Measurements from ENCODE around the gene ADAMTSL2.

DNA sequence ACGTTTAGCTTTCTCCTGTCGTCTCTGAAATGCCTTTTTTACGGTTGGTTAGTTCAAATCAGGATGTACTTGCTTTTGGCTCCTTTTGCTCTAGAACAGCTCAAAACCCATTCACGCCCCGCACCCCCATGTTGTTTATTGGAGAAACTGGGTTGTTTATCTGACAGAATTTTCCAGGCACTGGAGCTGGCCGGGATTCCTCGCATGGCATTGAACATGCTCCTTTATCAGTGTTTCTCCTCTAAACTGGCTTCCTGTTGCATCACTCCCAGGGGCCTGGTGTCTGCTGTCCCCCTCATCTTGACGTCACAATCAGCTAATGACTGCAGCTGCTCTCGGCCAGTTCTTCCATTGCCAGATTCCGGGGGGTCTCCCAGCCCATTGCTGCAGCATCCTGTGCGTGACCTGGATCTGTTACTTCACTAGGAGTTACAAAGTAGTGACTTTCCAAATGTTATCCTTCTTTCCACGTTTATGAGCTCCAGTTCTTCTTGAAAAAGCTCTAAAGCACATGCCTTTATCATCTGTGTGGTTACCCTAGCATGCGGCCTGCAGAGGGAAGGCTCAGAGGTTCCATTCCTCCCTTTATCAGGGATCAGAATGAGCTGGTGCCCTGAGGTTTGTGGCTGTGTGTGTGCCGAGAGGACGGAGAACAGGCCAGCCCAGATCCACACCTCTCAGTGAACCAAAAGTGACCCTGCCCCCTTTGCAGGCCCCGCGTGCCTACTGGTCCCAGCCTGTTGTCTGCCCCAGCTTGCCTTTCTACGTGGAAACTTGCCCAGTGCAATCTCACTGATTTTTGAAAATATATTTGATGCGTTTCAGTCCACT is 47.2 kb downstream of the ADAMTSL2 start:
- TF ChIP-seq CEBPB (IDR thresholded peaks at IDR 0.05) (no peak), EP300 (IDR thresholded peaks at IDR 0.05; ENCODE audit: borderline replicate concordance) (no peak), TAF1 (IDR thresholded peaks at IDR 0.05; ENCODE audit: low read depth) (no peak), EGR1 (IDR thresholded peaks at IDR 0.05) (no peak), TCF12 (IDR thresholded peaks at IDR 0.05; ENCODE audit: low read depth) (no peak), YY1 (IDR thresholded peaks at IDR 0.05; ENCODE audit: low read depth) (no peak), ZBTB7A (IDR thresholded peaks at IDR 0.05; ENCODE audit: low read depth) (no peak), RAD21 (IDR thresholded peaks at IDR 0.05; ENCODE audit: low read depth) (no peak)
- TF ChIP-seq, protein P1, sequence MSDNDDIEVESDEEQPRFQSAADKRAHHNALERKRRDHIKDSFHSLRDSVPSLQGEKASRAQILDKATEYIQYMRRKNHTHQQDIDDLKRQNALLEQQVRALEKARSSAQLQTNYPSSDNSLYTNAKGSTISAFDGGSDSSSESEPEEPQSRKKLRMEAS (IDR thresholded peaks at IDR 0.05): no peak
- TF ChIP-seq, protein P2, sequence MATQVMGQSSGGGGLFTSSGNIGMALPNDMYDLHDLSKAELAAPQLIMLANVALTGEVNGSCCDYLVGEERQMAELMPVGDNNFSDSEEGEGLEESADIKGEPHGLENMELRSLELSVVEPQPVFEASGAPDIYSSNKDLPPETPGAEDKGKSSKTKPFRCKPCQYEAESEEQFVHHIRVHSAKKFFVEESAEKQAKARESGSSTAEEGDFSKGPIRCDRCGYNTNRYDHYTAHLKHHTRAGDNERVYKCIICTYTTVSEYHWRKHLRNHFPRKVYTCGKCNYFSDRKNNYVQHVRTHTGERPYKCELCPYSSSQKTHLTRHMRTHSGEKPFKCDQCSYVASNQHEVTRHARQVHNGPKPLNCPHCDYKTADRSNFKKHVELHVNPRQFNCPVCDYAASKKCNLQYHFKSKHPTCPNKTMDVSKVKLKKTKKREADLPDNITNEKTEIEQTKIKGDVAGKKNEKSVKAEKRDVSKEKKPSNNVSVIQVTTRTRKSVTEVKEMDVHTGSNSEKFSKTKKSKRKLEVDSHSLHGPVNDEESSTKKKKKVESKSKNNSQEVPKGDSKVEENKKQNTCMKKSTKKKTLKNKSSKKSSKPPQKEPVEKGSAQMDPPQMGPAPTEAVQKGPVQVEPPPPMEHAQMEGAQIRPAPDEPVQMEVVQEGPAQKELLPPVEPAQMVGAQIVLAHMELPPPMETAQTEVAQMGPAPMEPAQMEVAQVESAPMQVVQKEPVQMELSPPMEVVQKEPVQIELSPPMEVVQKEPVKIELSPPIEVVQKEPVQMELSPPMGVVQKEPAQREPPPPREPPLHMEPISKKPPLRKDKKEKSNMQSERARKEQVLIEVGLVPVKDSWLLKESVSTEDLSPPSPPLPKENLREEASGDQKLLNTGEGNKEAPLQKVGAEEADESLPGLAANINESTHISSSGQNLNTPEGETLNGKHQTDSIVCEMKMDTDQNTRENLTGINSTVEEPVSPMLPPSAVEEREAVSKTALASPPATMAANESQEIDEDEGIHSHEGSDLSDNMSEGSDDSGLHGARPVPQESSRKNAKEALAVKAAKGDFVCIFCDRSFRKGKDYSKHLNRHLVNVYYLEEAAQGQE (IDR thresholded peaks at IDR 0.05; ENCODE audit: low read depth): no peak
- TF ChIP-seq, protein P3, sequence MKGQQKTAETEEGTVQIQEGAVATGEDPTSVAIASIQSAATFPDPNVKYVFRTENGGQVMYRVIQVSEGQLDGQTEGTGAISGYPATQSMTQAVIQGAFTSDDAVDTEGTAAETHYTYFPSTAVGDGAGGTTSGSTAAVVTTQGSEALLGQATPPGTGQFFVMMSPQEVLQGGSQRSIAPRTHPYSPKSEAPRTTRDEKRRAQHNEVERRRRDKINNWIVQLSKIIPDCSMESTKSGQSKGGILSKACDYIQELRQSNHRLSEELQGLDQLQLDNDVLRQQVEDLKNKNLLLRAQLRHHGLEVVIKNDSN (IDR thresholded peaks at IDR 0.05): no peak
